Fibroblast of mammary gland (primary cell): Measurements from ENCODE around the gene DNAH14.

Source experiments
- DNase-seq: peaks from one replicate; pipeline ENCODE4 v3.0.0-alpha.2; 2010; ENCODE audit warnings: low read depth
- H3K4me3 ChIP-seq: 2 replicates; pipeline ENCODE4 v1.5.1; 2011; ENCODE audit warnings: low read depth, mild to moderate bottlenecking, low read length, moderate library complexity; ENCODE audit not compliant: control insufficient read depth
- CTCF ChIP-seq: conservative IDR thresholded peaks from 2 replicates; pipeline ENCODE4 v1.5.1; 2011; ENCODE audit warnings: low read depth, low read length, inconsistent platforms; ENCODE audit not compliant: control insufficient read depth, insufficient read depth

DNAH14 gene

GRCh38 chr1:225415307-225415706 lies 485.8 kb downstream of the DNAH14 start:
- DNase-seq = no peak
- TF ChIP-seq CTCF = no peak
- H3K4me3 ChIP-seq = no peak overlapping the region

GRCh38 chr1:225415967-225416745 lies 486.7 kb downstream of the DNAH14 start:
- no peak for DNase-seq
- H3K4me3 ChIP-seq = no peak overlapping the region
- no peak for TF ChIP-seq CTCF

- H3K4me3 ChIP-seq = no peak overlapping the region
- DNase-seq = no peak
- no peak for TF ChIP-seq CTCF
Observed at GRCh38 chr1:225418059-225418458, 488.6 kb downstream of the DNAH14 start.

GRCh38 chr1:225418598-225418997 lies 489.1 kb downstream of the DNAH14 start:
- no peak for DNase-seq
- no peak overlapping the region for H3K4me3 ChIP-seq
- no peak for TF ChIP-seq CTCF

- H3K4me3 ChIP-seq = no peak overlapping the region
- DNase-seq = no peak
- TF ChIP-seq CTCF = no peak
Observed at GRCh38 chr1:225422031-225422605, 492.6 kb downstream of the DNAH14 start.

- no peak for DNase-seq
- no peak for TF ChIP-seq CTCF
- no peak overlapping the region for H3K4me3 ChIP-seq
Observed at GRCh38 chr1:225422795-225423517, 493.5 kb downstream of the DNAH14 start.
